ENCODE results near the gene STAT5A. TPM values are rescaled to one million over a fixed set of nuclear protein-coding genes. Genes with fewer than 3 reads are reported as not detected.

STAT5A gene
- polyA plus RNA-seq, 1 of the 3 experiments (the other 2 are of a cell fraction): 2.3 TPM

- TF ChIP-seq MEF2A (IDR thresholded peaks at IDR 0.05; ENCODE audit: borderline replicate concordance, low read depth) (no peak), ZBTB33 (IDR thresholded peaks at IDR 0.05; ENCODE audit: borderline replicate concordance, low read depth) (no peak), FOSL2 (IDR thresholded peaks at IDR 0.05; ENCODE audit: borderline replicate concordance, low read depth) (no peak), SIN3A (IDR thresholded peaks at IDR 0.05; ENCODE audit: borderline replicate concordance, low read depth, low read length) (no peak), TCF12 (IDR thresholded peaks at IDR 0.05) (no peak), EP300 (IDR thresholded peaks at IDR 0.05; ENCODE audit: borderline replicate concordance in 1 of 2, low read depth in 1 of 2, low read length in 1 of 2) (no peak), JUND (IDR thresholded peaks at IDR 0.05) (no peak), NRF1 (IDR thresholded peaks at IDR 0.05; ENCODE audit: low read depth, low read length) (no peak), RAD21 (IDR thresholded peaks at IDR 0.05; ENCODE audit: low read length) (no peak), USF1 (IDR thresholded peaks at IDR 0.05; ENCODE audit: borderline replicate concordance, low read depth) (no peak), USF2 (IDR thresholded peaks at IDR 0.05; ENCODE audit: borderline replicate concordance, low read depth, low read length) (no peak), TAF1 (IDR thresholded peaks at IDR 0.05; ENCODE audit: borderline replicate concordance, low read depth, low read length) (no peak), GATA2 (CRISPR knock-in tag; IDR thresholded peaks at IDR 0.05) (no peak), MXI1 (IDR thresholded peaks at IDR 0.05; ENCODE audit: low read depth, low read length) (no peak), RCOR1 (IDR thresholded peaks at IDR 0.05; ENCODE audit: low read length) (no peak)
- TF ChIP-seq, protein P1, sequence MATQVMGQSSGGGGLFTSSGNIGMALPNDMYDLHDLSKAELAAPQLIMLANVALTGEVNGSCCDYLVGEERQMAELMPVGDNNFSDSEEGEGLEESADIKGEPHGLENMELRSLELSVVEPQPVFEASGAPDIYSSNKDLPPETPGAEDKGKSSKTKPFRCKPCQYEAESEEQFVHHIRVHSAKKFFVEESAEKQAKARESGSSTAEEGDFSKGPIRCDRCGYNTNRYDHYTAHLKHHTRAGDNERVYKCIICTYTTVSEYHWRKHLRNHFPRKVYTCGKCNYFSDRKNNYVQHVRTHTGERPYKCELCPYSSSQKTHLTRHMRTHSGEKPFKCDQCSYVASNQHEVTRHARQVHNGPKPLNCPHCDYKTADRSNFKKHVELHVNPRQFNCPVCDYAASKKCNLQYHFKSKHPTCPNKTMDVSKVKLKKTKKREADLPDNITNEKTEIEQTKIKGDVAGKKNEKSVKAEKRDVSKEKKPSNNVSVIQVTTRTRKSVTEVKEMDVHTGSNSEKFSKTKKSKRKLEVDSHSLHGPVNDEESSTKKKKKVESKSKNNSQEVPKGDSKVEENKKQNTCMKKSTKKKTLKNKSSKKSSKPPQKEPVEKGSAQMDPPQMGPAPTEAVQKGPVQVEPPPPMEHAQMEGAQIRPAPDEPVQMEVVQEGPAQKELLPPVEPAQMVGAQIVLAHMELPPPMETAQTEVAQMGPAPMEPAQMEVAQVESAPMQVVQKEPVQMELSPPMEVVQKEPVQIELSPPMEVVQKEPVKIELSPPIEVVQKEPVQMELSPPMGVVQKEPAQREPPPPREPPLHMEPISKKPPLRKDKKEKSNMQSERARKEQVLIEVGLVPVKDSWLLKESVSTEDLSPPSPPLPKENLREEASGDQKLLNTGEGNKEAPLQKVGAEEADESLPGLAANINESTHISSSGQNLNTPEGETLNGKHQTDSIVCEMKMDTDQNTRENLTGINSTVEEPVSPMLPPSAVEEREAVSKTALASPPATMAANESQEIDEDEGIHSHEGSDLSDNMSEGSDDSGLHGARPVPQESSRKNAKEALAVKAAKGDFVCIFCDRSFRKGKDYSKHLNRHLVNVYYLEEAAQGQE (IDR thresholded peaks at IDR 0.05; ENCODE audit: low read depth, low read length): no peak
- TF ChIP-seq, protein P2, sequence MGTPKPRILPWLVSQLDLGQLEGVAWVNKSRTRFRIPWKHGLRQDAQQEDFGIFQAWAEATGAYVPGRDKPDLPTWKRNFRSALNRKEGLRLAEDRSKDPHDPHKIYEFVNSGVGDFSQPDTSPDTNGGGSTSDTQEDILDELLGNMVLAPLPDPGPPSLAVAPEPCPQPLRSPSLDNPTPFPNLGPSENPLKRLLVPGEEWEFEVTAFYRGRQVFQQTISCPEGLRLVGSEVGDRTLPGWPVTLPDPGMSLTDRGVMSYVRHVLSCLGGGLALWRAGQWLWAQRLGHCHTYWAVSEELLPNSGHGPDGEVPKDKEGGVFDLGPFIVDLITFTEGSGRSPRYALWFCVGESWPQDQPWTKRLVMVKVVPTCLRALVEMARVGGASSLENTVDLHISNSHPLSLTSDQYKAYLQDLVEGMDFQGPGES (IDR thresholded peaks at IDR 0.05; ENCODE audit: low read depth, low read length): no peak
- Histone ChIP-seq H3K27me3 (ENCODE audit: insufficient read depth) (no peaks in the 10 kb centered on the region), H3K4me3 (ENCODE audit: low read depth in 2 of 2, low read length in 1 of 2) (no peak overlapping the region), H3K36me3 (replicated peaks in 1 of 2; ENCODE audit: control insufficient read depth in 1 of 2, insufficient read depth in 2 of 2, low read length in 1 of 2) (no peaks in the 10 kb centered on the region), H3K9ac (no peak overlapping the region), H3K4me2 (no peak overlapping the region), H3K9me2 (no peaks in the 10 kb centered on the region), H3K4me1 (ENCODE audit: control insufficient read depth in 1 of 2, insufficient read depth in 2 of 2, low read depth in 1 of 2, low read length in 1 of 2) (peaks cover 0 to 5% of the 10 kb centered on the region in 2 experiments; a peak in 3 of 4 replicates), H4K20me1 (ENCODE audit: insufficient read depth) (peaks cover 24% of the 10 kb centered on the region), H2AFZ (ENCODE audit: low read depth) (no peak overlapping the region), H3F3A (replicated peaks; ENCODE audit: insufficient read depth) (peaks cover 5% of the 10 kb centered on the region), H3K79me2 (ENCODE audit: insufficient read depth) (peaks cover 70% of the 10 kb centered on the region), H3K27ac (ENCODE audit: low read depth in 2 of 2, low read length in 1 of 2) (no peak overlapping the region), H3K9me3 (no peaks in the 10 kb centered on the region)
- CTCF ChIA-PET: interaction anchor here (1.3 to 2.6 kb wide), 2 partner anchors 45 to 139 kb away, joined by 6 read pairs; no protein-coding TSS in a partner anchor
- WGBS (ENCODE audit: low lambda C conversion rate): 82% methylated on average over 9 of the region's 9 CpGs
- DNase-seq: no peak
- POLR2A ChIA-PET: no interaction called here
These were observed 21.2 kb upstream of the STAT5A start for GRCh38 chr17:42266918-42267766.
